Measurements from ENCODE around the gene BMP10. TPM values are rescaled to one million over a fixed set of nuclear protein-coding genes. Genes with fewer than 3 reads are reported as not detected.

The BMP10 gene
- total and polyA plus RNA-seq, 10 of the 15 experiments (the other 5 are each of a cell fraction or from before 2014, with no cell fraction given), result 0.04 TPM; not detected in 9

GRCh38 chr2:68878753-68879152 lies 7.6 kb upstream of the BMP10 start:
- intact Hi-C loops (cut with micrococcal nuclease; ENCODE audit: unreplicated experiment), result no loop called here
- CTCF ChIA-PET, result interaction anchor here (1.0 to 1.2 kb wide), 2 partner anchors 42 to 127 kb away, joined by 3 read pairs; no protein-coding TSS in a partner anchor
- in situ Hi-C loops (cut with MboI), result no loop called here
- Histone ChIP-seq H3K27me3 (replicated peaks in 1 of 2; ENCODE audit: control insufficient read depth in 2 of 2, insufficient read depth in 2 of 2, low read length in 1 of 2) (peaks cover 2 to 15% of the 10 kb centered on the region in 2 experiments; a peak in 3 of 4 replicates), H3K4me2 (ENCODE audit: control insufficient read depth, insufficient read depth) (no peak overlapping the region), H3K79me2 (ENCODE audit: control insufficient read depth, insufficient read depth, low read length) (no peaks in the 10 kb centered on the region), H3K4me1 (ENCODE audit: control insufficient read depth, insufficient read depth, low read length) (no peaks in the 10 kb centered on the region), H3K27ac (ENCODE audit: control insufficient read depth, insufficient read depth) (no peak overlapping the region), H3K9me3 (replicated peaks; ENCODE audit: control insufficient read depth, insufficient read depth, low read length) (no peaks in the 10 kb centered on the region), H3K4me3 (no peak overlapping the region), H3K9ac (ENCODE audit: control insufficient read depth, insufficient read depth, low read length) (no peak overlapping the region), H2AFZ (ENCODE audit: control insufficient read depth, low read depth, low read length) (no peak overlapping the region), H4K20me1 (ENCODE audit: control insufficient read depth, insufficient read depth) (no peaks in the 10 kb centered on the region), H3K36me3 (ENCODE audit: control insufficient read depth in 2 of 2, insufficient read depth in 2 of 2, low read length in 1 of 2) (no peaks in the 10 kb centered on the region)
- RAD21 ChIA-PET (ENCODE audit: unreplicated experiment), result interaction anchor here (1.6 kb wide), 1 partner anchor 9 kb away, joined by 3 read pairs; no protein-coding TSS in a partner anchor
- ATAC-seq (no peak), DNase-seq (ENCODE audit: low read depth, low spot score) (no peak), FAIRE-seq (no peak)
- WGBS (ENCODE audit: insufficient coverage, insufficient replicate concordance, low lambda C conversion rate, missing lambda C conversion rate), result 47% methylated on average over 2 of the region's 2 CpGs
- SMC1A ChIA-PET (ENCODE audit: uncharacterized antibody, unreplicated experiment), result interaction anchor here (0.9 to 1.3 kb wide), 2 partner anchors 21 to 29 kb away, joined by 3 read pairs; no protein-coding TSS in a partner anchor
- POLR2A ChIA-PET, result interaction anchor here (0.6 kb wide), 1 partner anchor 12 kb away, joined by 3 read pairs; no protein-coding TSS in a partner anchor
- BruUV-seq (replicated peaks), result no TSS peak
- TF ChIP-seq ESRRA (IDR thresholded peaks at IDR 0.05; ENCODE audit: low read length) (no peak), EGR1 (IDR thresholded peaks at IDR 0.05; ENCODE audit: borderline replicate concordance in 1 of 2, low read depth in 2 of 2, low read length in 2 of 2) (no peak), RELA (IDR thresholded peaks at IDR 0.05; ENCODE audit: borderline replicate concordance, partially characterized antibody) (no peak), PML (IDR thresholded peaks at IDR 0.05; ENCODE audit: low read length) (no peak), ZNF274 (IDR thresholded peaks at IDR 0.05; ENCODE audit: insufficient read depth, insufficient read length) (no peak), NFXL1 (IDR thresholded peaks at IDR 0.05; ENCODE audit: borderline replicate concordance) (no peak), USF2 (IDR thresholded peaks at IDR 0.05; ENCODE audit: borderline replicate concordance, low read depth, low read length) (no peak), NR2C1 (IDR thresholded peaks at IDR 0.05) (no peak), SIN3A (IDR thresholded peaks at IDR 0.05; ENCODE audit: low read depth, low read length) (no peak), NRF1 (conservative IDR thresholded peaks at IDR 0.05; ENCODE audit: low read depth, low read length) (no peak), CHD1 (IDR thresholded peaks at IDR 0.05; ENCODE audit: low read depth, low read length) (no peak)
- TF ChIP-seq, protein P1, sequence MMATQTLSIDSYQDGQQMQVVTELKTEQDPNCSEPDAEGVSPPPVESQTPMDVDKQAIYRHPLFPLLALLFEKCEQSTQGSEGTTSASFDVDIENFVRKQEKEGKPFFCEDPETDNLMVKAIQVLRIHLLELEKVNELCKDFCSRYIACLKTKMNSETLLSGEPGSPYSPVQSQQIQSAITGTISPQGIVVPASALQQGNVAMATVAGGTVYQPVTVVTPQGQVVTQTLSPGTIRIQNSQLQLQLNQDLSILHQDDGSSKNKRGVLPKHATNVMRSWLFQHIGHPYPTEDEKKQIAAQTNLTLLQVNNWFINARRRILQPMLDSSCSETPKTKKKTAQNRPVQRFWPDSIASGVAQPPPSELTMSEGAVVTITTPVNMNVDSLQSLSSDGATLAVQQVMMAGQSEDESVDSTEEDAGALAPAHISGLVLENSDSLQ (IDR thresholded peaks at IDR 0.05), result no peak
- TF ChIP-seq, protein P2, sequence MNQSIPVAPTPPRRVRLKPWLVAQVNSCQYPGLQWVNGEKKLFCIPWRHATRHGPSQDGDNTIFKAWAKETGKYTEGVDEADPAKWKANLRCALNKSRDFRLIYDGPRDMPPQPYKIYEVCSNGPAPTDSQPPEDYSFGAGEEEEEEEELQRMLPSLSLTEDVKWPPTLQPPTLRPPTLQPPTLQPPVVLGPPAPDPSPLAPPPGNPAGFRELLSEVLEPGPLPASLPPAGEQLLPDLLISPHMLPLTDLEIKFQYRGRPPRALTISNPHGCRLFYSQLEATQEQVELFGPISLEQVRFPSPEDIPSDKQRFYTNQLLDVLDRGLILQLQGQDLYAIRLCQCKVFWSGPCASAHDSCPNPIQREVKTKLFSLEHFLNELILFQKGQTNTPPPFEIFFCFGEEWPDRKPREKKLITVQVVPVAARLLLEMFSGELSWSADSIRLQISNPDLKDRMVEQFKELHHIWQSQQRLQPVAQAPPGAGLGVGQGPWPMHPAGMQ (IDR thresholded peaks at IDR 0.05; ENCODE audit: borderline replicate concordance), result no peak
- TF ChIP-seq, protein P3, sequence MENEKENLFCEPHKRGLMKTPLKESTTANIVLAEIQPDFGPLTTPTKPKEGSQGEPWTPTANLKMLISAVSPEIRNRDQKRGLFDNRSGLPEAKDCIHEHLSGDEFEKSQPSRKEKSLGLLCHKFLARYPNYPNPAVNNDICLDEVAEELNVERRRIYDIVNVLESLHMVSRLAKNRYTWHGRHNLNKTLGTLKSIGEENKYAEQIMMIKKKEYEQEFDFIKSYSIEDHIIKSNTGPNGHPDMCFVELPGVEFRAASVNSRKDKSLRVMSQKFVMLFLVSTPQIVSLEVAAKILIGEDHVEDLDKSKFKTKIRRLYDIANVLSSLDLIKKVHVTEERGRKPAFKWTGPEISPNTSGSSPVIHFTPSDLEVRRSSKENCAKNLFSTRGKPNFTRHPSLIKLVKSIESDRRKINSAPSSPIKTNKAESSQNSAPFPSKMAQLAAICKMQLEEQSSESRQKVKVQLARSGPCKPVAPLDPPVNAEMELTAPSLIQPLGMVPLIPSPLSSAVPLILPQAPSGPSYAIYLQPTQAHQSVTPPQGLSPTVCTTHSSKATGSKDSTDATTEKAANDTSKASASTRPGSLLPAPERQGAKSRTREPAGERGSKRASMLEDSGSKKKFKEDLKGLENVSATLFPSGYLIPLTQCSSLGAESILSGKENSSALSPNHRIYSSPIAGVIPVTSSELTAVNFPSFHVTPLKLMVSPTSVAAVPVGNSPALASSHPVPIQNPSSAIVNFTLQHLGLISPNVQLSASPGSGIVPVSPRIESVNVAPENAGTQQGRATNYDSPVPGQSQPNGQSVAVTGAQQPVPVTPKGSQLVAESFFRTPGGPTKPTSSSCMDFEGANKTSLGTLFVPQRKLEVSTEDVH (IDR thresholded peaks at IDR 0.05; ENCODE audit: low read depth, partially characterized antibody), result no peak

All from GM12878 (cell line).